NCI-H2107 treated with DMSO at 0.1 percent for 48 hours (cell line): ENCODE results near the gene SERTAD3.
"Not testable (repeated sequence)": the region's sequence is repeated elsewhere in the genome, so short reads cannot be mapped to it uniquely, and the experiment has no call there.

Source experiments
- DNase-seq: peaks from one replicate; lab custom pipeline; 2025; ENCODE audit not compliant: unreplicated experiment; lab: John Stamatoyannopoulos, UW

The SERTAD3 gene

GRCh38 chr19:40428197-40428596 lies 15.9 kb downstream of the SERTAD3 start:
- DNase-seq, result not testable (repeated sequence)

- peak; percentile 98 for DNase-seq
Measured at GRCh38 chr19:40425450-40426287, 18.5 kb downstream of the SERTAD3 start, which contains the start of gene SERTAD1. TSS of gene SERTAD1 (minus strand) at chr19:40425992. CDS start at chr19:40423546, 2,446 bp downstream.

- no peak for DNase-seq
Measured at GRCh38 chr19:40424637-40425449, 19.3 kb downstream of the SERTAD3 start.

- no peak for DNase-seq
Measured at GRCh38 chr19:40423938-40424337, 20.2 kb downstream of the SERTAD3 start.

GRCh38 chr19:40422748-40423566 lies 21.2 kb downstream of the SERTAD3 start:
- no peak for DNase-seq

- DNase-seq, result no peak
Measured at GRCh38 chr19:40421993-40422747, 22.0 kb downstream of the SERTAD3 start.

- DNase-seq, result peak; percentile 57
Measured at GRCh38 chr19:40420766-40421765, 23.1 kb downstream of the SERTAD3 start.

- no peak for DNase-seq
Measured at GRCh38 chr19:40420451-40420765, 23.7 kb downstream of the SERTAD3 start.

- no peak for DNase-seq
Measured at GRCh38 chr19:40419780-40420179, 24.4 kb downstream of the SERTAD3 start.

GRCh38 chr19:40419066-40419612 lies 25.0 kb downstream of the SERTAD3 start:
- no peak for DNase-seq

- DNase-seq, result no peak
Measured at GRCh38 chr19:40418040-40418439, 26.1 kb downstream of the SERTAD3 start.

- no peak for DNase-seq
Measured at GRCh38 chr19:40417643-40417981, 26.5 kb downstream of the SERTAD3 start.

- DNase-seq, result no peak
Measured at GRCh38 chr19:40416918-40417642, 27.1 kb downstream of the SERTAD3 start.

- no peak for DNase-seq
Measured at GRCh38 chr19:40415768-40416167, 28.4 kb downstream of the SERTAD3 start.

GRCh38 chr19:40414542-40415535 lies 29.3 kb downstream of the SERTAD3 start:
- no peak for DNase-seq

- DNase-seq, result no peak
Measured at GRCh38 chr19:40413291-40413845, 30.8 kb downstream of the SERTAD3 start, which contains the start of gene PRX. TSS of gene PRX (minus strand) at chr19:40413378. CDS start at chr19:40407932, 5,446 bp downstream.

- no peak for DNase-seq
Measured at GRCh38 chr19:40412866-40413265, 31.3 kb downstream of the SERTAD3 start.
